ENCODE results near the gene WBP4.

DNA sequence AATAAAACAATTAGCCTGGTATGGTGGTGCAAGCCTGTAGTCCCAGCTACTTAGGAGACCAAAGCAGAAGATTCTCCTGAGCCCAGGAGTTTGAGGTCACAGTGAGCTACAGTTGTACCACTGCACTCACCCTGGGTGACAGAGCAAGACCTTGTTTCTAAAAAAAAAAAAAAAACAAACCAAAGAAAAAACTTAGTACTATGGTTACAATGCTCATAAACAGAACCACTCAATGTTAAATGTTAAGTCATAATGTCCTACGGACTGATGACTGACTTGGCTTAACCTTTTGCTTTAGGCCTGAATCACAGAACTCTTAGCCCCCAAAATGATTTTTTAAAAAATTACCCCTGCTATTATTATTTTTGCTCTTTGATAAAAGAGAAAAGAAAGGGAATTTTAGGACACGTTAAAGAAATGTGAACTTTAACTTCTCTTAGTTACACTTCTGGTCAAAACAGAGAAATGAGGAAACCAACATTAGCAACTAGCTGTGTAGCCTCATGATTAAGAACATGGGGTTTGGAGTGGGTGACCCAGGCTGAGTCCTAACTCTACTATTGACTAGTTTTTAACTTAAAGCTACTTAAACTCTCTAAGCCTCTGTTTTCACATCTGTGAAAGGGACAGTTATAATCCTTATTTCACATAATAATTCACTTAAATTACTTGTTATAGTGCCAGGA is 28.5 kb upstream of the WBP4 start:
- TF ChIP-seq, protein P1, sequence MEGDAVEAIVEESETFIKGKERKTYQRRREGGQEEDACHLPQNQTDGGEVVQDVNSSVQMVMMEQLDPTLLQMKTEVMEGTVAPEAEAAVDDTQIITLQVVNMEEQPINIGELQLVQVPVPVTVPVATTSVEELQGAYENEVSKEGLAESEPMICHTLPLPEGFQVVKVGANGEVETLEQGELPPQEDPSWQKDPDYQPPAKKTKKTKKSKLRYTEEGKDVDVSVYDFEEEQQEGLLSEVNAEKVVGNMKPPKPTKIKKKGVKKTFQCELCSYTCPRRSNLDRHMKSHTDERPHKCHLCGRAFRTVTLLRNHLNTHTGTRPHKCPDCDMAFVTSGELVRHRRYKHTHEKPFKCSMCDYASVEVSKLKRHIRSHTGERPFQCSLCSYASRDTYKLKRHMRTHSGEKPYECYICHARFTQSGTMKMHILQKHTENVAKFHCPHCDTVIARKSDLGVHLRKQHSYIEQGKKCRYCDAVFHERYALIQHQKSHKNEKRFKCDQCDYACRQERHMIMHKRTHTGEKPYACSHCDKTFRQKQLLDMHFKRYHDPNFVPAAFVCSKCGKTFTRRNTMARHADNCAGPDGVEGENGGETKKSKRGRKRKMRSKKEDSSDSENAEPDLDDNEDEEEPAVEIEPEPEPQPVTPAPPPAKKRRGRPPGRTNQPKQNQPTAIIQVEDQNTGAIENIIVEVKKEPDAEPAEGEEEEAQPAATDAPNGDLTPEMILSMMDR (IDR thresholded peaks at IDR 0.05) = no peak
- TF ChIP-seq POLR2A (IDR thresholded peaks at IDR 0.05) (no peak), POLR2AphosphoS5 (IDR thresholded peaks at IDR 0.05) (no peak)

Data from breast epithelium (tissue), 3 donors.